SK-N-SH treated with all-trans-retinoic acid at 6 μM for 48 hours (cell line): ENCODE results near the gene MFRP.

ENCODE experiments used
- ARNTL ChIP-seq: fragments of 450-650 bp; formaldehyde crosslinking; IDR thresholded peaks from 2 replicates; pipeline ENCODE4 v1.5.0; 2020; ENCODE audit warnings: low read depth, mild to moderate bottlenecking, moderate library complexity, borderline replicate concordance
- CSDC2 ChIP-seq: fragments of 250-450 bp; sonication (Bioruptor Pico); IDR thresholded peaks from 2 replicates; pipeline ENCODE4 v1.5.0; 2020; ENCODE audit warnings: mild to moderate bottlenecking, moderate library complexity
- GLIS3 ChIP-seq: fragments of 250-450 bp; sonication (Bioruptor Pico); IDR thresholded peaks from 2 replicates; pipeline ENCODE4 v1.5.0; 2020; ENCODE audit warnings: mild to moderate bottlenecking, moderate library complexity
- OSR1 ChIP-seq: fragments of 250-450 bp; sonication (Bioruptor Pico); IDR thresholded peaks from 2 replicates; pipeline ENCODE4 v1.8.0; 2022; ENCODE audit warnings: moderate library complexity, mild to moderate bottlenecking, inconsistent platforms
- RARB ChIP-seq: fragments of 250-450 bp; sonication (Bioruptor Pico); IDR thresholded peaks from 2 replicates; pipeline ENCODE4 v1.8.0; 2021; ENCODE audit warnings: mild to moderate bottlenecking, moderate library complexity
- SNAI2 ChIP-seq: fragments of 250-450 bp; sonication (Bioruptor Pico); IDR thresholded peaks from 2 replicates; pipeline ENCODE4 v1.5.0; 2020; ENCODE audit warnings: mild to moderate bottlenecking, moderate library complexity
- ZC3H10 ChIP-seq: fragments of 250-450 bp; sonication (Bioruptor Pico); IDR thresholded peaks from 2 replicates; pipeline ENCODE4 v1.5.1; 2021; ENCODE audit warnings: mild to moderate bottlenecking, moderate library complexity
- ZFP3 ChIP-seq: fragments of 250-450 bp; sonication (Bioruptor Pico); IDR thresholded peaks from 2 replicates; pipeline ENCODE4 v1.5.0; 2020; ENCODE audit warnings: mild to moderate bottlenecking, moderate library complexity
- ZFP30 ChIP-seq: fragments of 450-650 bp; formaldehyde crosslinking; IDR thresholded peaks from 2 replicates; pipeline ENCODE4 v1.5.0; 2022; ENCODE audit warnings: mild to moderate bottlenecking, moderate library complexity
- ZNF70 ChIP-seq: fragments of 450-650 bp; formaldehyde crosslinking; IDR thresholded peaks from 2 replicates; pipeline ENCODE4 v1.5.0; 2020; ENCODE audit warnings: mild to moderate bottlenecking, moderate library complexity
- TF ChIP-seq, protein P1 (sequence below): fragments of 250-450 bp; sonication (Bioruptor Pico); IDR thresholded peaks from 2 replicates; pipeline ENCODE4 v1.8.0; 2021; ENCODE audit warnings: low read depth, mild to moderate bottlenecking, moderate library complexity, borderline replicate concordance
- TF ChIP-seq, protein P2 (sequence below): fragments of 250-450 bp; sonication (Bioruptor Pico); IDR thresholded peaks from 2 replicates; pipeline ENCODE4 v1.8.0; 2020; ENCODE audit warnings: mild to moderate bottlenecking, moderate library complexity, borderline replicate concordance

DNA sequence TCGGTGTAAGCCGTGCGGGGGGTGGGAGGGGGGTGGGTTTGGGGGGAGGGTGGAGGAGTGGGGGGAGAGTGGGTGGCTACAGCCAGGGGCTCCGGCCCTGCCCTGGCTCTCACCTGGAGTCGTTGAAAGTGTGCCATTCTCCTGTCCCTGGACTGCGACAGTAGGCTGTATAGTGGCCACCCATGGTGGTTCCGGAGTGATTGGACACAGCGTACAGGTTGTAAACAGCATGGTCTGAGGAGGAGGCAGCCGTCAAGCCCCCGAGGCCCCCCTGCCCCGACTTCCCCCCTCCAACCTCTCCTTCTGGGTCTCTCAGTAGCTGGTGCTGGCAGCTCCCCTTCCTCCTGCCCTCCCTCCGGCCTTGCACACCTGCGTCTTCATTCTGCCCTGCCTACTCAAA, 10.6 kb upstream of the MFRP start:
- no peak for TF ChIP-seq RARB (CRISPR knock-in tag)
- no peak for TF ChIP-seq OSR1
- no peak for TF ChIP-seq ZFP30 (CRISPR knock-in tag)
- no peak for TF ChIP-seq CSDC2 (CRISPR knock-in tag)
- no peak for TF ChIP-seq ARNTL (CRISPR knock-in tag)
- TF ChIP-seq GLIS3 (CRISPR knock-in tag): no peak
- TF ChIP-seq, protein P1, sequence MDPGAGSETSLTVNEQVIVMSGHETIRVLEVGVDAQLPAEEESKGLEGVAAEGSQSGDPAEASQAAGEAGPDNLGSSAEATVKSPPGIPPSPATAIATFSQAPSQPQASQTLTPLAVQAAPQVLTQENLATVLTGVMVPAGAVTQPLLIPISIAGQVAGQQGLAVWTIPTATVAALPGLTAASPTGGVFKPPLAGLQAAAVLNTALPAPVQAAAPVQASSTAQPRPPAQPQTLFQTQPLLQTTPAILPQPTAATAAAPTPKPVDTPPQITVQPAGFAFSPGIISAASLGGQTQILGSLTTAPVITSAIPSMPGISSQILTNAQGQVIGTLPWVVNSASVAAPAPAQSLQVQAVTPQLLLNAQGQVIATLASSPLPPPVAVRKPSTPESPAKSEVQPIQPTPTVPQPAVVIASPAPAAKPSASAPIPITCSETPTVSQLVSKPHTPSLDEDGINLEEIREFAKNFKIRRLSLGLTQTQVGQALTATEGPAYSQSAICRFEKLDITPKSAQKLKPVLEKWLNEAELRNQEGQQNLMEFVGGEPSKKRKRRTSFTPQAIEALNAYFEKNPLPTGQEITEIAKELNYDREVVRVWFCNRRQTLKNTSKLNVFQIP (CRISPR knock-in tag): no peak
- TF ChIP-seq ZC3H10: no peak
- no peak for TF ChIP-seq ZFP3 (CRISPR knock-in tag)
- TF ChIP-seq SNAI2: no peak
- TF ChIP-seq, protein P2, sequence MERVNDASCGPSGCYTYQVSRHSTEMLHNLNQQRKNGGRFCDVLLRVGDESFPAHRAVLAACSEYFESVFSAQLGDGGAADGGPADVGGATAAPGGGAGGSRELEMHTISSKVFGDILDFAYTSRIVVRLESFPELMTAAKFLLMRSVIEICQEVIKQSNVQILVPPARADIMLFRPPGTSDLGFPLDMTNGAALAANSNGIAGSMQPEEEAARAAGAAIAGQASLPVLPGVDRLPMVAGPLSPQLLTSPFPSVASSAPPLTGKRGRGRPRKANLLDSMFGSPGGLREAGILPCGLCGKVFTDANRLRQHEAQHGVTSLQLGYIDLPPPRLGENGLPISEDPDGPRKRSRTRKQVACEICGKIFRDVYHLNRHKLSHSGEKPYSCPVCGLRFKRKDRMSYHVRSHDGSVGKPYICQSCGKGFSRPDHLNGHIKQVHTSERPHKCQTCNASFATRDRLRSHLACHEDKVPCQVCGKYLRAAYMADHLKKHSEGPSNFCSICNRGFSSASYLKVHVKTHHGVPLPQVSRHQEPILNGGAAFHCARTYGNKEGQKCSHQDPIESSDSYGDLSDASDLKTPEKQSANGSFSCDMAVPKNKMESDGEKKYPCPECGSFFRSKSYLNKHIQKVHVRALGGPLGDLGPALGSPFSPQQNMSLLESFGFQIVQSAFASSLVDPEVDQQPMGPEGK (CRISPR knock-in tag): no peak
- TF ChIP-seq ZNF70 (CRISPR knock-in tag): no peak
